NCI-H524 (cell line): ENCODE results near the gene CEP250.
A peak's percentile ranks its signal among the peaks of the same experiment; 100 is the strongest.
"Not testable (repeated sequence)": the region's sequence is repeated elsewhere in the genome, so short reads cannot be mapped to it uniquely, and the experiment has no call there.

ENCODE experiments used
- DNase-seq, 2 experiments: peaks; one replicate each; lab custom pipeline; 2025; lab: John Stamatoyannopoulos, UW

The CEP250 gene

DNA sequence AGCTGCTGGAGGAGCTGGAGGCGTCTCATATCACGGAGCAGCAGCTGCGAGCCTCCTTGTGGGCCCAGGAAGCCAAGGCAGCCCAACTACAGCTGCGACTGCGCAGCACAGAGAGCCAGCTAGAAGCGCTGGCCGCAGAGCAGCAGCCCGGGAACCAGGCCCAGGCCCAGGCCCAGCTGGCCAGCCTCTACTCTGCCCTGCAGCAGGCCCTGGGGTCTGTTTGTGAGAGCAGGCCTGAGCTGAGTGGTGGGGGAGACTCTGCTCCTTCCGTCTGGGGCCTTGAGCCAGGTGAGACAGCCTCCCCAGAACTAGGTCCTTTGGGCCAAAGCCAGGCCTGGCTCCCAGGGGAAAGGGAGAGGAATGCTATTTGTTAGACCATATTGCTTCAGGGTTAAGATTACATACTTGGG, 42.4 kb downstream of the CEP250 start:
- no peak for DNase-seq

- no peak for DNase-seq
These were observed 43.9 kb downstream of the CEP250 start for GRCh38 chr20:35499271-35499670.

GRCh38 chr20:35502352-35502751, 47.0 kb downstream of the CEP250 start:
- no peak for DNase-seq

- no peak for DNase-seq
These were observed 47.9 kb downstream of the CEP250 start for GRCh38 chr20:35503281-35503680.

GRCh38 chr20:35503841-35504561, 48.6 kb downstream of the CEP250 start:
- DNase-seq: no peak

DNA sequence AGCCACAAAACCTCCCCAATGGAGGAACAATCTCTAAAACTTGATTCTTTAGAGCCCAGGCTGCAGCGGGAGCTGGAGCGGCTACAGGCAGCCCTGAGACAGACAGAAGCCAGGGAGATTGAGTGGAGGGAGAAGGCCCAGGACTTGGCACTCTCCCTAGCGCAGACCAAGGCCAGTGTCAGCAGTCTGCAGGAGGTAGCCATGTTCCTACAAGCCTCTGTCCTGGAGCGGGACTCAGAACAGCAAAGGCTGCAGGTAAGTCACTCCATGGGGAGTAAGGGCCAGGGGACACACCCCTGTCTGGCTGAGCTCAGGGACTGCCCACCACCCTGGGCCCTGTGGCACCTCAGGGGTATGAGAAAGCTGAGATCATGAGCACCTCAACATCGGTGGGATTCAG, 49.4 kb downstream of the CEP250 start:
- no peak for DNase-seq

GRCh38 chr20:35506179-35506578, 50.8 kb downstream of the CEP250 start:
- no peak for DNase-seq

DNA sequence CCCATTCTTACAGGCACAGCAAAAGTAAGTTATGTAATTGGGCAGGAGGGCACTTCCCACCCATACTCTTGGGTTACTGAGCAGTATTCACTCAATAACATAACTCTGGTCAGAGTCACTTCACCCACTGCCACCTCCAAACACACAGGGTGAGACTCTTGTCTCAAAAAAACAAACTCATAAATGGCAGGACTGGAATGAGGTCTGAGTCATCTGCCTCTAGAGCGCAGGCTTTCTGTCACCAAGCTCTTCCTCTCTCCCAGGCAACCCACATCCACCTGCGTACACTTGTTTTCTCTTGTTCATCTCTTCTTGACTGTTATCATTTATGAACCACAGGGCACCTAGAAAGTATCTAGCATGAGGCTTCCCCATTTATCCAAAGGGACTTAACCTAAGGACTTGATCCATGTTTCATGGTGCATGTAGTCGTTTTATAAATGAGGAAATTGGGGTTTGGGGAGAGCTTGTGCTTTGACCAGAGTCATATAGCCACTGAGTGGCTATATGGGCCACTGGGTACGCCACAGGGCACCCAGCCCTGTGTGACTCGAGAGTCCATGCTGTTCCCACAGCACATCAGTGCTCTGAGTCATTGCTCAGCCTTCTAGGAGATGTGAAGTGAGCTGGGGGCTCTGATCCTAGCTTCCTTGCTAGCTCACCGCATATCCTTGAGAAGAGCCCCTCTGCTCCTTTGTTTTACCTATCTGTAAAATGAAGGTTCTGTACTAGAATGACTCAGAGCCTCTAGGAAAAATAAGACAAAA, 51.7 kb downstream of the CEP250 start:
- no peak for DNase-seq

DNA sequence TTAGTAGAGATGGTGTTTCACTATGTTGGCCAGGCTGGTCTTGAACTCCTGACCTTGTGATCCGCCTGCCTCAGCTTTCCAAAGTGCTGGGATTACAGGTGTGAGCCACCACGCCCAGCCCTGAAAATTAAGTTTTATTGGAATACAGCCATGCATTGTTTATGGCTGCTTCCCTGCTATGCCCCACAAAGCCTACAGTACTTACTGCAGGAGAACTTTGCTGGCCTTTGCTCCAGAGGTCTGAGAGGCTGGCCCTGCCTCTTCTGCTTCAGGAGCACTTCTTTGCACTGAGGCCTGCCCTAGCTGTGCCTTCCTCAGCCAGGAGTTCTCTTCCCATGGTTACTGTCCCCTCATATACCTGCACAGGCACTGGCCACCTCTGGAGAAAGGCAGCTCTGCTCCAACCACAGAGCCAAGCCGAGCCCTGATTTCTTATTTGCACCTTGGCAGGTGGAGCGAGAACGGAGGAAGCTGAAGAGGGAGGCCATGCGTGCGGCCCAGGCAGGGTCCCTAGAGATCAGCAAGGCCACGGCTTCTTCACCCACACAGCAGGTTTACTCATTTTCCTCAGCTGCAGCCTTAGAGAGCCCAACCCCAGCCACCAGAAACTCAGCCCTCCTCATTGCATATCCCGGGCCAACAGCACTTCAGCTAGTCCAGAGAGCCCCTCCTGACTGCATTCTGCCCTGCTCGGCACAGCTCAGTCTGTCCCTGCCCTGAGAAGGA, 53.3 kb downstream of the CEP250 start:
- DNase-seq: no peak

DNA sequence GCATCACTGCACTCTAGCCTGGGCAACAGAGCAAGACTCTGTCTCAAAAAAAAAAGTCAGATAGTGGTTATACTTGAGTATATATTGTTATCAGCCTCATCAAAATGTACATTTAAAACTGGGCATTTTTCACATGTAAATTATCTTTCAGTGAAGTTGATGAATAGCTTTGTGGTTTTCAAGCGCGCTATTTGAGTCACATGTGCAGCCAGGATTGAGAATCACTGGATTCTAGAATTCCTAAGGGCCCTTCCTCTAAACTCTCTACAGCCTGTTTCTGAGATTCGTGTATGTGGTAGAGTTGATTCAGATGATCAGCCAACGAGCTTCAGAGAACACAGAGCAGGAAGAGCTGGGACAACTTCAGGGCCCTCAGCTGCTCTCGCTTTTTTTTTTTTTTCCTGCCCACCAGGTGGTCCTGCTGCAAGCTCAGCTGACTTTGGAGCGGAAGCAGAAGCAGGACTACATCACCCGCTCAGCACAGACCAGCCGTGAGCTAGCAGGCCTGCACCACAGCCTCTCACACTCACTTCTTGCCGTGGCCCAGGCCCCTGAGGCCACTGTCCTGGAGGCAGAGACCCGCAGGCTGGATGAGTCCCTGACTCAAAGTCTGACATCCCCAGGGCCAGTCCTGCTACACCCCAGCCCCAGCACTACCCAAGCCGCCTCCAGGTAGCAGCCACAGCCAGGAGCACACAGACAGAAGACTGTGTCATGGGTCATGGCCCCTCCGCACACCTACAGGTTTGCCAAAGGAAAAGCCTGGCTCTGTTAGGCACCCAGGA, 55.7 kb downstream of the CEP250 start:
- no peak for DNase-seq

- peak; percentile 24 to 63 for DNase-seq
These were observed 56.5 kb downstream of the CEP250 start for GRCh38 chr20:35511814-35512420.

- DNase-seq: no peak
These were observed 59.1 kb downstream of the CEP250 start for GRCh38 chr20:35514371-35514932.

- no peak for DNase-seq
These were observed 59.9 kb downstream of the CEP250 start for GRCh38 chr20:35515341-35515740.

- DNase-seq: no peak
These were observed 60.7 kb downstream of the CEP250 start for GRCh38 chr20:35515949-35516645.

- no peak for DNase-seq
These were observed 61.7 kb downstream of the CEP250 start for GRCh38 chr20:35517125-35517524.

DNA sequence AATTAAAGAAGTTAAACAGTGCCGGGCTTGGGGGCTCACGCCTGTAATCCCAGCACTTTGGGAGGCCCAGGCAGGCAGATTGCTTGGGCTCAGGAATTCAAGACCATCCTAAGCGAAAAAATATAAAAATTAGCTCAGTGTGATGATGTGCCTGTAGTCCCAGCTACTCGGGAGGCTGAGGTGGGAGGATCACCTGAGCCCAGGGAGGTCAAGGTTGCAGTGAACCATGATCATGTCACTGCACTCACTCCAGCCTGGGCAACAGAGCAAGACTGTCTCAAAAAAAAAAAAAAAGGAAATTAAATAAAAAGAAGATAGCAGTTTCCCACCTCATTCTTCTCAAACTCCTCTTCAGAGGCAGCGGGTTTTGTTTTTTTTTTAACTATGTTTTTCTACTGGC, 62.4 kb downstream of the CEP250 start:
- DNase-seq: not testable (repeated sequence)

GRCh38 chr20:35518955-35519354, 63.6 kb downstream of the CEP250 start:
- no peak for DNase-seq

DNA sequence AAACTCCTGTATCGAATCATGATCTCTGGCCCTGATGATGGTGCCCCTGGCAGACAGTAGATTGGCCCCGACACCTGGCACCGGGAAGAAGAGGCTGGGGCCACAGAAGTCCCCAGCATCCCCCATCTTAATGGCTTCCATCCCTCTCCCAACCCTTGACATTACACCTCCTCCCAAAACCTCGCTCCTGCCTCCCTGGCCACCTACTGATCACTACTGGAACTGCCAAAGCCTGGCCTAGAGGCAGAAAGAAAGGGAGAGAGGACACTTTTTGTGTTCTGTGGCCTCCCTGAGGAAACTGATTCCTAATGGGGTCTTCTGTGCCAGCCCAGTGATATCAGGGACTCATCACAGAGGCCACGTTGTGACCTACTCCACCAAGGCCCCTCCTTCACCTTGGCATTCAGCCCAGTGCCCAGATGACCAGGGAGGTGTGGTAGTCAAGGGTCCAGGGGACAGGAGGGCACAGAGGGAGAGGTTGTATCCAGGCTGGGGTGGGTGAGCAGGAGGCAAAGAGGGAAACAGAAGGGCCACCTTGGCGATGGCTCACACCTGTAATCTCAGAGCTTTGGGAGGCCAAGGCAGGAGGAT, 68.0 kb downstream of the CEP250 start:
- DNase-seq: no peak

DNA sequence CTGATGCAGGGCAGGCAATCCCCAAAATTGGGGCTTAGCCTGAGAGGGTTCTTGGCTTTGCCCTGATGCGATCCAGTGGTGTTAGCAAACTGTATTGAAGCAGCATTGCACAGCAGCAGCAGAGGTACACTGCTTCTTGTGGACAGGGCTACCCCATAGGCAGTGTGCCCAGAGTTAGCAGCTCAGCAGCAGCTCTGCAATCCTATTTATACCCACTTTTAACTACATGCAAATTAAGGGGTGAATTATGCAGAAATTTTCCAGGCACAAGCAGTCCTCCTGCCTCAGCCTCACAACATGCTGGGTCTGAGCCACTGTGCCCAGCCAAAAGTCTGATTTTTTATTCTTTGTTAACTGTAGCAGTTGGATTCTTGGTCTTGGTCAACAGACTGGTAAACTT, 70.2 kb downstream of the CEP250 start:
- no peak for DNase-seq

DNA sequence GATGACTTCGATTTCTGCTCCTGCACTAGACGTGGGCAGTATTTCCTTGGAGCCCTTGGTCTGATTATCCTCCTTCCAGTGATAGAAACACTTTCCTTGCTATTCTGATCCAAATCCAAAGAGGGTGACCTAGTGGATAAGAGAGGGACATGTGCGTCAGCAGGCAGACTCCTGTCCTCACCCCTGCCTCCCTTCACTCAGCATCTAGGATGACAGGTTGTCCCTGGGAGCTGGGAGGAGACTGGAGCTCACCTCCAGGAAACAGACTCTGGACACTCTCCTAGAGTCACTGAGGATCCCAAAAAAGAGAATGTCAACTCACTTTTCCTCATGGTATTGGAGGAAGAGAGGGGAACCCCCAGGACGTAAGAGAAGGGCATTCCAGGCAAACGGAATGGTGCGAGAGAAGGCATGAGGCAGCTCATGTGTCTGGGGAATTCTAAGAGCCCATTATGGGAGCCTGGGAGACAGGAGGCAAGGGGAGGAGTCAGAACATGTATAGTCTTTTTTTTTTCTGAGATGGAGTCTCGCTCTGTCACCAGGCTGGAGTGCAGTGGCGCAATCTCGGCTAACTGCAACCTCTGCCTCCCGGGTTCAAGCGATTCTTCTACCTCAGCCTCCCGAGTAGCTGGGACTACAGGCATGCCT, 71.8 kb downstream of the CEP250 start:
- DNase-seq: no peak
